Neural progenitor cell (in vitro differentiated cells): ENCODE results near the gene PMPCA. TPM values are rescaled to one million over a fixed set of nuclear protein-coding genes. Genes with fewer than 3 reads are reported as not detected.

Experiments
- DNase-seq: peaks from one replicate; pipeline ENCODE4 v3.0.0-alpha.2; 2016; ENCODE audit warnings: low spot score
- H2AFZ ChIP-seq: fragments of 200-600 bp; sonication (generic); replicated peaks from 2 replicates; pipeline ENCODE4 v1.6.1; 2016; ENCODE audit warnings: antibody characterized with exemption
- H3F3A ChIP-seq: fragments of 200-600 bp; sonication (generic); 2 replicates; pipeline ENCODE4 v1.6.1; 2016; ENCODE audit warnings: antibody characterized with exemption, low read depth
- H3K27ac ChIP-seq: fragments of 200-600 bp; sonication (generic); 2 replicates; pipeline ENCODE4 v1.5.1; 2016; ENCODE audit warnings: mild to moderate bottlenecking
- H3K27me3 ChIP-seq: fragments of 200-600 bp; sonication (generic); 2 replicates; pipeline ENCODE4 v1.6.1; 2016; ENCODE audit warnings: mild to moderate bottlenecking, moderate library complexity
- H3K36me3 ChIP-seq: fragments of 200-600 bp; sonication (generic); 2 replicates; pipeline ENCODE4 v1.5.1; 2016
- H3K4me1 ChIP-seq: fragments of 200-600 bp; sonication (generic); 2 replicates; pipeline ENCODE4 v1.6.1; 2016; ENCODE audit warnings: mixed run types
- H3K4me2 ChIP-seq: fragments of 200-600 bp; sonication (generic); 2 replicates; pipeline ENCODE4 v1.6.1; 2016
- H3K4me3 ChIP-seq: fragments of 200-600 bp; sonication (generic); 2 replicates; pipeline ENCODE4 v1.5.1; 2016
- H3K79me2 ChIP-seq: fragments of 200-600 bp; sonication (generic); 2 replicates; pipeline ENCODE4 v1.6.1; 2016; ENCODE audit warnings: low read depth
- H3K9ac ChIP-seq: fragments of 200-600 bp; sonication (generic); 2 replicates; pipeline ENCODE4 v1.6.1; 2016
- H3K9me3 ChIP-seq: fragments of 200-600 bp; sonication (generic); 2 replicates; pipeline ENCODE4 v1.5.1; 2016; ENCODE audit warnings: low read depth
- H4K20me1 ChIP-seq: fragments of 200-600 bp; sonication (generic); 2 replicates; pipeline ENCODE4 v1.6.1; 2016; ENCODE audit warnings: low read depth
- H3K27ac Mint-ChIP-seq: 3 replicates; pipeline ENCODE4 v1.8.0; 2021; ENCODE audit warnings: mixed read lengths
- H3K27me3 Mint-ChIP-seq: 2 replicates; pipeline ENCODE4 v1.8.0; 2022; ENCODE audit warnings: low read depth, mild to moderate bottlenecking, inconsistent platforms, moderate library complexity, mixed read lengths; ENCODE audit not compliant: insufficient read depth
- H3K36me3 Mint-ChIP-seq: 3 replicates; pipeline ENCODE4 v1.8.0; 2021; ENCODE audit warnings: mixed read lengths
- H3K4me1 Mint-ChIP-seq: 3 replicates; pipeline ENCODE4 v1.8.0; 2021; ENCODE audit warnings: mixed read lengths
- H3K4me3 Mint-ChIP-seq: 3 replicates; pipeline ENCODE4 v1.8.0; 2021; ENCODE audit warnings: mild to moderate bottlenecking, moderate library complexity, mixed read lengths
- H3K9me3 Mint-ChIP-seq: 3 replicates; pipeline ENCODE4 v1.8.0; 2020; ENCODE audit warnings: mixed read lengths
- EZH2 ChIP-seq: fragments of 200-600 bp; sonication (generic); IDR thresholded peaks from 2 replicates; pipeline ENCODE4 v1.6.1; 2017; ENCODE audit warnings: antibody characterized with exemption, mild to moderate bottlenecking, moderate library complexity
- EZH2phosphoT487 ChIP-seq: fragments of 200-600 bp; sonication (generic); IDR thresholded peaks from 2 replicates; pipeline ENCODE4 v1.6.1; 2017; ENCODE audit warnings: antibody characterized with exemption
- total RNA-seq: library from RNA; depleted of rRNA; stranded (reverse); fragments of >200 nt; gene quantifications from 2 replicates; pipeline ENCODE4 v1.2.3, GENCODE V29; 2015; ENCODE audit warnings: low replicate concordance
- TF ChIP-seq, protein P1 (sequence below): fragments of 200-600 bp; sonication (generic); IDR thresholded peaks from 2 replicates; pipeline ENCODE4 v1.5.1; 2017; ENCODE audit warnings: antibody characterized with exemption, mild to moderate bottlenecking

PMPCA gene
- total RNA-seq, 1 donor from 2014 or later: 51.3 TPM

DNA sequence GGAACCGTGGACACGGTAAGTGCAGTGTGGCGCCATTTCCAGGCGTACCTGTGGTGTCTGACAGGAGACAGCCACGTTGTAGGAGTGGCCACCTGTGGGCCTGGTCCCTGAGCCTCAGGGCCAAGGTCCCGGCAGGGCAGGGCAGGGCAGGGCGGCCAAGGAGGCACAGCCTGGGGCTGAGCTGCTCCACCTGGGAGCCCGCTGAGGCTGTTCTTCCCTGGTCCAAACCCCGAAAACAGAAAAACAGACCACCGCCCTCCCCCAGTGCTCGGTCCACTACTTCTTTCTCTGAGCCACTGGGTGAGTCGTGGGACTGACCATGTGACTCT is 8.6 kb downstream of the PMPCA start:
- H3K9ac ChIP-seq: no peak overlapping the region
- no peaks in the 10 kb centered on the region for H3K4me1 ChIP-seq
- Mint-ChIP-seq H3K27ac (no peak overlapping the region), H3K4me1 (no peaks in the 10 kb centered on the region), H3K9me3 (no peaks in the 10 kb centered on the region), H3K27me3 (no peaks in the 10 kb centered on the region), H3K4me3 (no peak overlapping the region), H3K36me3 (peaks cover 21% of the 10 kb centered on the region)
- H3K9me3 ChIP-seq: no peaks in the 10 kb centered on the region
- no peak overlapping the region for H3K4me3 ChIP-seq
- TF ChIP-seq EZH2phosphoT487 (no peak), EZH2 (no peak)
- TF ChIP-seq, protein P1, sequence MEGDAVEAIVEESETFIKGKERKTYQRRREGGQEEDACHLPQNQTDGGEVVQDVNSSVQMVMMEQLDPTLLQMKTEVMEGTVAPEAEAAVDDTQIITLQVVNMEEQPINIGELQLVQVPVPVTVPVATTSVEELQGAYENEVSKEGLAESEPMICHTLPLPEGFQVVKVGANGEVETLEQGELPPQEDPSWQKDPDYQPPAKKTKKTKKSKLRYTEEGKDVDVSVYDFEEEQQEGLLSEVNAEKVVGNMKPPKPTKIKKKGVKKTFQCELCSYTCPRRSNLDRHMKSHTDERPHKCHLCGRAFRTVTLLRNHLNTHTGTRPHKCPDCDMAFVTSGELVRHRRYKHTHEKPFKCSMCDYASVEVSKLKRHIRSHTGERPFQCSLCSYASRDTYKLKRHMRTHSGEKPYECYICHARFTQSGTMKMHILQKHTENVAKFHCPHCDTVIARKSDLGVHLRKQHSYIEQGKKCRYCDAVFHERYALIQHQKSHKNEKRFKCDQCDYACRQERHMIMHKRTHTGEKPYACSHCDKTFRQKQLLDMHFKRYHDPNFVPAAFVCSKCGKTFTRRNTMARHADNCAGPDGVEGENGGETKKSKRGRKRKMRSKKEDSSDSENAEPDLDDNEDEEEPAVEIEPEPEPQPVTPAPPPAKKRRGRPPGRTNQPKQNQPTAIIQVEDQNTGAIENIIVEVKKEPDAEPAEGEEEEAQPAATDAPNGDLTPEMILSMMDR: no peak
- H3K4me2 ChIP-seq: no peak overlapping the region
- H3K27me3 ChIP-seq: no peaks in the 10 kb centered on the region
- H2AFZ ChIP-seq: no peak overlapping the region
- H3F3A ChIP-seq: no peaks in the 10 kb centered on the region
- H3K36me3 ChIP-seq: no peaks in the 10 kb centered on the region
- H4K20me1 ChIP-seq: no peaks in the 10 kb centered on the region
- no peaks in the 10 kb centered on the region for H3K79me2 ChIP-seq
- no peak for DNase-seq
- no peak overlapping the region for H3K27ac ChIP-seq

DNA sequence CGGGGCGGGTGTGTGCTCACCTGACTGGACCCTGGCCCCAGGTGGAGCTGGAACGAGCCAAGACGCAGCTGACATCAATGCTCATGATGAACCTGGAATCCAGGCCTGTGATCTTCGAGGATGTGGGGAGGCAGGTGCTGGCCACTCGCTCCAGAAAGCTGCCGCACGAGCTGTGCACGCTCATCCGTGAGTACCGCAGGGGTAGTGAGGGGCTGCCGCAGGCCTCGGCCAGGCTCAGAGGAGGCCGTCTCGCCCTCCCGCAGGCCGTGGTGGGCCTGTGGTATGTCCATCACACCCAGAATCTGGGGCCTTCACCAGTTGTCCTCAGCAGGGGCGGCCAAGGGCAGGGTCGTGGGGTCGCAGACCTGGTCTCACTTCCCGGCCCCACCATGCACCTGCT is 11.3 kb downstream of the PMPCA start:
- H3K36me3 Mint-ChIP-seq: peaks cover 10% of the 10 kb centered on the region

DNA sequence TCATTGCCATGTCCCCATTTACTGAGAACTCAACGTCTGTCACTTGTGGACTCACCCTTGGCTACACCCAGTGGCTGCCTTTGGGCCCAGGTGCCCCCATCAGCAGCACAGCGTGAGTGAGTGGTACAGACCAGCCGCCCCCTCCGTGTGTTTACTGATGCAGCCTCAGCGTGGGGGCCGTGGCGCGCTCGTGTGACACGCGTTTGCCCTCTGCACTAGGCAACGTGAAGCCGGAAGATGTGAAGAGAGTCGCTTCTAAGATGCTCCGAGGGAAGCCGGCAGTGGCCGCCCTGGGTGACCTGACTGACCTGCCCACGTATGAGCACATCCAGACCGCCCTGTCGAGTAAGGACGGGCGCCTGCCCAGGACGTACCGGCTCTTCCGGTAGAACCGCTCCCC is 12.4 kb downstream of the PMPCA start:
- Histone ChIP-seq H2AFZ (no peak overlapping the region), H3K27me3 (no peaks in the 10 kb centered on the region), H3K4me3 (no peak overlapping the region), H3K9me3 (no peaks in the 10 kb centered on the region), H3K4me2 (no peak overlapping the region), H3K27ac (no peak overlapping the region), H3K4me1 (no peaks in the 10 kb centered on the region), H3K9ac (no peak overlapping the region), H4K20me1 (no peaks in the 10 kb centered on the region), H3K36me3 (no peaks in the 10 kb centered on the region), H3K79me2 (no peaks in the 10 kb centered on the region), H3F3A (no peaks in the 10 kb centered on the region)
- H3K4me1 Mint-ChIP-seq: no peaks in the 10 kb centered on the region
- DNase-seq: no peak
- H3K36me3 Mint-ChIP-seq: peaks cover 6% of the 10 kb centered on the region
- TF ChIP-seq EZH2: no peak
- TF ChIP-seq, protein P1: no peak
- no peak for TF ChIP-seq EZH2phosphoT487
- peaks cover 4% of the 10 kb centered on the region for H3K27me3 Mint-ChIP-seq
- H3K4me3 Mint-ChIP-seq: no peak overlapping the region
- H3K27ac Mint-ChIP-seq: no peak overlapping the region
- H3K9me3 Mint-ChIP-seq: no peaks in the 10 kb centered on the region

More for the DNA sequence above, 11.3 kb downstream of the PMPCA start:
- Histone ChIP-seq H3K4me1 (no peaks in the 10 kb centered on the region), H4K20me1 (no peaks in the 10 kb centered on the region), H2AFZ (no peak overlapping the region), H3K27ac (no peak overlapping the region), H3K9me3 (no peaks in the 10 kb centered on the region), H3K4me2 (no peak overlapping the region), H3K9ac (no peak overlapping the region), H3K79me2 (no peaks in the 10 kb centered on the region), H3K4me3 (no peak overlapping the region), H3K27me3 (no peaks in the 10 kb centered on the region), H3K36me3 (no peaks in the 10 kb centered on the region), H3F3A (no peaks in the 10 kb centered on the region)
- Mint-ChIP-seq H3K4me1 (no peaks in the 10 kb centered on the region), H3K27ac (no peak overlapping the region), H3K4me3 (no peak overlapping the region), H3K9me3 (no peaks in the 10 kb centered on the region), H3K27me3 (peaks cover 3% of the 10 kb centered on the region)
- no peak for DNase-seq
- TF ChIP-seq EZH2 (no peak), EZH2phosphoT487 (no peak)
- TF ChIP-seq, protein P1: no peak
